ENCODE measurements around the gene HP1BP3.

The HP1BP3 gene

DNA sequence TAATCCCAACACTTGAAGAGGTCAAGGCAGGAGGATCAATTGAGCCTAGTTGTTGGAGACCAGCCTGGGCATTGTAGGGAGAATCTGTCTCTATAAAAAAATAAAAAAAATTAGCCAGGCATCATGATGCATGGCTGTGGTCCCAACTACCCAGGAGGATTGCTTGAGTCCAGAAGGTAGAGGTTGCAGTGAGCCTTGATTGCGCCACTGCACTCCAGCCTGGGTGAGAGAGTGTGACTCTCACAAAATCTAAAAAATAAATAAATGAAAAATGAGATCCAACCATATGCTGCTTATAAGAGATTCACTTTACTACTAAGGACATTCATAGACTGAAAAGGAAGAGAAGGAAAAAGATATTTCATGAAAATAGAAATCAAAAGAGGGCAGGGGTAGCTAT is 47.1 kb upstream of the HP1BP3 start:
- H3K27me3 ChIP-seq (ENCODE audit: control insufficient read depth, low read length), result no peaks in the 10 kb centered on the region
- no peak overlapping the region for H3K4me2 ChIP-seq (ENCODE audit: low read length)
- H4K20me1 ChIP-seq (ENCODE audit: control insufficient read depth, insufficient read depth, low read depth, low read length), result no peaks in the 10 kb centered on the region
- H3K9me3 ChIP-seq (ENCODE audit: control insufficient read depth, insufficient read depth, low read length), result no peaks in the 10 kb centered on the region
- TF ChIP-seq, protein P1, sequence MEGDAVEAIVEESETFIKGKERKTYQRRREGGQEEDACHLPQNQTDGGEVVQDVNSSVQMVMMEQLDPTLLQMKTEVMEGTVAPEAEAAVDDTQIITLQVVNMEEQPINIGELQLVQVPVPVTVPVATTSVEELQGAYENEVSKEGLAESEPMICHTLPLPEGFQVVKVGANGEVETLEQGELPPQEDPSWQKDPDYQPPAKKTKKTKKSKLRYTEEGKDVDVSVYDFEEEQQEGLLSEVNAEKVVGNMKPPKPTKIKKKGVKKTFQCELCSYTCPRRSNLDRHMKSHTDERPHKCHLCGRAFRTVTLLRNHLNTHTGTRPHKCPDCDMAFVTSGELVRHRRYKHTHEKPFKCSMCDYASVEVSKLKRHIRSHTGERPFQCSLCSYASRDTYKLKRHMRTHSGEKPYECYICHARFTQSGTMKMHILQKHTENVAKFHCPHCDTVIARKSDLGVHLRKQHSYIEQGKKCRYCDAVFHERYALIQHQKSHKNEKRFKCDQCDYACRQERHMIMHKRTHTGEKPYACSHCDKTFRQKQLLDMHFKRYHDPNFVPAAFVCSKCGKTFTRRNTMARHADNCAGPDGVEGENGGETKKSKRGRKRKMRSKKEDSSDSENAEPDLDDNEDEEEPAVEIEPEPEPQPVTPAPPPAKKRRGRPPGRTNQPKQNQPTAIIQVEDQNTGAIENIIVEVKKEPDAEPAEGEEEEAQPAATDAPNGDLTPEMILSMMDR (IDR thresholded peaks at IDR 0.05; ENCODE audit: low read depth, low read length, poor library complexity, severe bottlenecking), result no peak
- no peak for TF ChIP-seq EZH2phosphoT487 (IDR thresholded peaks at IDR 0.05; ENCODE audit: borderline replicate concordance, low read length)
- no peak overlapping the region for H3K4me3 ChIP-seq (ENCODE audit: low read length)
- 0 out of 2 replicates have a peak, but pooled peaks cover 4% of the 10 kb centered on the region for H3F3A ChIP-seq (ENCODE audit: control insufficient read depth, insufficient read depth)
- H3K9me2 ChIP-seq (replicated peaks; ENCODE audit: control insufficient read depth, low read length), result no peaks in the 10 kb centered on the region
- H3K79me2 ChIP-seq (ENCODE audit: control insufficient read depth, low read length), result no peaks in the 10 kb centered on the region
- H3K4me1 ChIP-seq (ENCODE audit: control insufficient read depth, low read length), result no peaks in the 10 kb centered on the region
- H3K36me3 ChIP-seq (ENCODE audit: control insufficient read depth, low read length), result peaks cover 18% of the 10 kb centered on the region
- H3K27ac ChIP-seq (ENCODE audit: low read depth, low read length), result no peak overlapping the region

DNA sequence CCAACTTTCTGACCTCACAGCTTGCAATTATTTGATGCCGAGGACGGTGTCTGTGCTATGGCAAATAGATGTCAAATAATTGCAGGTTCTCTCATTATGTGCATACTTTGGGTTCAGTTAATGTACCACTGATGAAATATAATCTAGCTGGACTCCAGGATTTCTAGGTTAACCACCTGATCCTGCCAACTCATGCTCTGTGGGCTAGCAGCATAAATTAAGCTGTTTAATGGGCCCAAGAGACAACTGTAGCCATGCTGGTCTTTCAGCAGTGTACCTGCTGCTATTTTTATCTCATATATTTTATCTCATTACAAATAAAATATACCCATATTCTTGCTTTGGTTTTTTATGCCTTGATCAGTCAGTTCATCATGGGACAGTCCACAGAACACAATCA is 43.3 kb upstream of the HP1BP3 start:
- Histone ChIP-seq H3K27me3 (ENCODE audit: control insufficient read depth, low read length) (no peaks in the 10 kb centered on the region), H3K9me2 (replicated peaks; ENCODE audit: control insufficient read depth, low read length) (no peaks in the 10 kb centered on the region), H3K4me2 (ENCODE audit: low read length) (no peak overlapping the region), H3F3A (ENCODE audit: control insufficient read depth, insufficient read depth) (0 out of 2 replicates have a peak, but pooled peaks cover 4% of the 10 kb centered on the region), H3K9me3 (ENCODE audit: control insufficient read depth, insufficient read depth, low read length) (no peaks in the 10 kb centered on the region), H3K4me1 (ENCODE audit: control insufficient read depth, low read length) (no peaks in the 10 kb centered on the region), H3K27ac (ENCODE audit: low read depth, low read length) (no peak overlapping the region), H4K20me1 (ENCODE audit: control insufficient read depth, insufficient read depth, low read depth, low read length) (no peaks in the 10 kb centered on the region), H3K4me3 (ENCODE audit: low read length) (no peak overlapping the region), H3K36me3 (ENCODE audit: control insufficient read depth, low read length) (peaks cover 41% of the 10 kb centered on the region), H3K79me2 (ENCODE audit: control insufficient read depth, low read length) (no peaks in the 10 kb centered on the region)
- TF ChIP-seq EZH2phosphoT487 (IDR thresholded peaks at IDR 0.05; ENCODE audit: borderline replicate concordance, low read length), result no peak
- TF ChIP-seq, protein P1 (IDR thresholded peaks at IDR 0.05; ENCODE audit: low read depth, low read length, poor library complexity, severe bottlenecking), result no peak

DNA sequence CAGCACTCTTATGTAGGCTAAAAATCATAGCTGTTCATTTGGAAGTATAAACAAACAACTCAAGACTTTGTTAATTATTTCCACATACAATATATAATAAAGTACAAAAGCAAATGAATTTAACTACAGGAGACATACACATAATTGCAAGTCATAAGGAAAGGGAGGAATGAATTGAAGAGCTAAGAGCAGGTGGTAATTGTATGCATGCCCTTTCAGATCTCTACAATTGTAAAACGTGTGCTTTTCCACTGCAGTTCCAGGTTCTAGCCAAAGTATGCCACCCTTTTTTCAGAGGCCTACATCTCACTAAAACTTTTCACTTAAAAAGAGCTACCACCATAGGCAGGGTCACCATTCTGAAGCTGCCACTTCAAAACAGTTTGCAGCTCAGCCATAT is 42.8 kb upstream of the HP1BP3 start:
- Histone ChIP-seq H3F3A (ENCODE audit: control insufficient read depth, insufficient read depth) (0 out of 2 replicates have a peak, but pooled peaks cover 4% of the 10 kb centered on the region), H3K4me3 (ENCODE audit: low read length) (no peak overlapping the region), H3K36me3 (ENCODE audit: control insufficient read depth, low read length) (peaks cover 41% of the 10 kb centered on the region), H3K4me1 (ENCODE audit: control insufficient read depth, low read length) (no peaks in the 10 kb centered on the region), H3K4me2 (ENCODE audit: low read length) (no peak overlapping the region), H3K27ac (ENCODE audit: low read depth, low read length) (no peak overlapping the region), H4K20me1 (ENCODE audit: control insufficient read depth, insufficient read depth, low read depth, low read length) (no peaks in the 10 kb centered on the region), H3K9me2 (replicated peaks; ENCODE audit: control insufficient read depth, low read length) (no peaks in the 10 kb centered on the region), H3K79me2 (ENCODE audit: control insufficient read depth, low read length) (no peaks in the 10 kb centered on the region), H3K27me3 (ENCODE audit: control insufficient read depth, low read length) (no peaks in the 10 kb centered on the region), H3K9me3 (ENCODE audit: control insufficient read depth, insufficient read depth, low read length) (no peaks in the 10 kb centered on the region)
- no peak for TF ChIP-seq EZH2phosphoT487 (IDR thresholded peaks at IDR 0.05; ENCODE audit: borderline replicate concordance, low read length)
- TF ChIP-seq, protein P1 (IDR thresholded peaks at IDR 0.05; ENCODE audit: low read depth, low read length, poor library complexity, severe bottlenecking), result no peak

Measured in DOHH2 (cell line).